Mammary epithelial cell (primary cell): Measurements from ENCODE around the gene ACTL9.

Experiments used
- EZH2 ChIP-seq: IDR thresholded peaks from 2 replicates; pipeline ENCODE4 v1.6.1; 2012; ENCODE audit warnings: low read length, inconsistent platforms, borderline replicate concordance
- TF ChIP-seq, protein P1 (sequence below), 2 donors: IDR thresholded peaks in 1 of 2; conservative IDR thresholded peaks in 1 of 2; 2 replicates each; pipeline ENCODE4 v1.5.1; 2011 to 2012; ENCODE audit warnings: inconsistent platforms in 2 of 2, low read length in 2 of 2, mild to moderate bottlenecking in 2 of 2, control low read depth in 1 of 2, low read depth in 1 of 2; ENCODE audit not compliant: insufficient read depth in 1 of 2; ENCODE audit errors: extremely low read depth in 1 of 2

GRCh38 chr19:8697671-8698432 is 743 bp downstream of the ACTL9 start:
- TF ChIP-seq, protein P1, sequence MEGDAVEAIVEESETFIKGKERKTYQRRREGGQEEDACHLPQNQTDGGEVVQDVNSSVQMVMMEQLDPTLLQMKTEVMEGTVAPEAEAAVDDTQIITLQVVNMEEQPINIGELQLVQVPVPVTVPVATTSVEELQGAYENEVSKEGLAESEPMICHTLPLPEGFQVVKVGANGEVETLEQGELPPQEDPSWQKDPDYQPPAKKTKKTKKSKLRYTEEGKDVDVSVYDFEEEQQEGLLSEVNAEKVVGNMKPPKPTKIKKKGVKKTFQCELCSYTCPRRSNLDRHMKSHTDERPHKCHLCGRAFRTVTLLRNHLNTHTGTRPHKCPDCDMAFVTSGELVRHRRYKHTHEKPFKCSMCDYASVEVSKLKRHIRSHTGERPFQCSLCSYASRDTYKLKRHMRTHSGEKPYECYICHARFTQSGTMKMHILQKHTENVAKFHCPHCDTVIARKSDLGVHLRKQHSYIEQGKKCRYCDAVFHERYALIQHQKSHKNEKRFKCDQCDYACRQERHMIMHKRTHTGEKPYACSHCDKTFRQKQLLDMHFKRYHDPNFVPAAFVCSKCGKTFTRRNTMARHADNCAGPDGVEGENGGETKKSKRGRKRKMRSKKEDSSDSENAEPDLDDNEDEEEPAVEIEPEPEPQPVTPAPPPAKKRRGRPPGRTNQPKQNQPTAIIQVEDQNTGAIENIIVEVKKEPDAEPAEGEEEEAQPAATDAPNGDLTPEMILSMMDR (conservative IDR thresholded peaks at IDR 0.05 in 1 of 2, IDR thresholded peaks at IDR 0.05 in 1 of 2; ENCODE audit: extremely low read depth in 1 of 2, insufficient read depth in 1 of 2, low read depth in 1 of 2, low read length in 2 of 2): no peak
- no peak for TF ChIP-seq EZH2
